ENCODE measurements around the gene PPP5C. TPM values are rescaled to one million over a fixed set of nuclear protein-coding genes. Genes with fewer than 3 reads are reported as not detected.

PPP5C gene
- total RNA-seq, 1 donor from 2014 or later = 86.0 TPM

GRCh38 chr19:46385636-46386035 lies 38.7 kb downstream of the PPP5C start:
- Mint-ChIP-seq H3K27me3 (ENCODE audit: unreplicated experiment) (no peaks in the 10 kb centered on the region), H3K27ac (ENCODE audit: unreplicated experiment) (no peak overlapping the region), H3K9me3 (ENCODE audit: unreplicated experiment) (no peaks in the 10 kb centered on the region), H3K4me3 (ENCODE audit: unreplicated experiment) (no peak overlapping the region), H3K36me3 (ENCODE audit: unreplicated experiment) (peaks cover 41% of the 10 kb centered on the region), H3K4me1 (ENCODE audit: unreplicated experiment) (peaks cover 2% of the 10 kb centered on the region)
- DNase-seq (ENCODE audit: extremely low spot score, unreplicated experiment) = no peak
- TF ChIP-seq CTCF (IDR thresholded peaks at IDR 0.05) = no peak

DNA sequence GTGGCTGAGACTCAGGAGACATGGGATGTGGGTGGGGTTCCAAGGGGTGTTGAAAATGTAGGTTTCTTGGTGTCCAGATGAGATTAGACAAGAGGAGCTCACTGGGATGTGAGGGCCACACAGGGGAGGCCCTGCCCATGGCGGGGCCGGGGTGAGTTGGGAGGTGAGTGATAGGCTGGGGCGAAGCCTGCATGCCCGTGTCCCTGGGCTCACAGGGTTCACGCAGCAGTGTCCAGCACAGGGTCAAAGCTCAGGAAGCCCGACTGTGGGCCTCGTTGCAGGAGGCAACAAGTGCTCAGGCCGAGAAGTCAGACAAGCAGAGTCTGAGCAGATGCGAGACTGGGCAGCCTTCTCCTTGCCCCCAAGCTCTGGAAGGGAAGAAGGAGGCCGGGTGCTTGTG lies 39.3 kb downstream of the PPP5C start:
- Mint-ChIP-seq H3K36me3 (ENCODE audit: unreplicated experiment) (peaks cover 37% of the 10 kb centered on the region), H3K27ac (ENCODE audit: unreplicated experiment) (no peak overlapping the region), H3K9me3 (ENCODE audit: unreplicated experiment) (no peaks in the 10 kb centered on the region), H3K4me3 (ENCODE audit: unreplicated experiment) (no peak overlapping the region), H3K4me1 (ENCODE audit: unreplicated experiment) (peaks cover 6% of the 10 kb centered on the region), H3K27me3 (ENCODE audit: unreplicated experiment) (no peaks in the 10 kb centered on the region)
- DNase-seq (ENCODE audit: extremely low spot score, unreplicated experiment) = no peak
- TF ChIP-seq CTCF (IDR thresholded peaks at IDR 0.05) = no peak

DNA sequence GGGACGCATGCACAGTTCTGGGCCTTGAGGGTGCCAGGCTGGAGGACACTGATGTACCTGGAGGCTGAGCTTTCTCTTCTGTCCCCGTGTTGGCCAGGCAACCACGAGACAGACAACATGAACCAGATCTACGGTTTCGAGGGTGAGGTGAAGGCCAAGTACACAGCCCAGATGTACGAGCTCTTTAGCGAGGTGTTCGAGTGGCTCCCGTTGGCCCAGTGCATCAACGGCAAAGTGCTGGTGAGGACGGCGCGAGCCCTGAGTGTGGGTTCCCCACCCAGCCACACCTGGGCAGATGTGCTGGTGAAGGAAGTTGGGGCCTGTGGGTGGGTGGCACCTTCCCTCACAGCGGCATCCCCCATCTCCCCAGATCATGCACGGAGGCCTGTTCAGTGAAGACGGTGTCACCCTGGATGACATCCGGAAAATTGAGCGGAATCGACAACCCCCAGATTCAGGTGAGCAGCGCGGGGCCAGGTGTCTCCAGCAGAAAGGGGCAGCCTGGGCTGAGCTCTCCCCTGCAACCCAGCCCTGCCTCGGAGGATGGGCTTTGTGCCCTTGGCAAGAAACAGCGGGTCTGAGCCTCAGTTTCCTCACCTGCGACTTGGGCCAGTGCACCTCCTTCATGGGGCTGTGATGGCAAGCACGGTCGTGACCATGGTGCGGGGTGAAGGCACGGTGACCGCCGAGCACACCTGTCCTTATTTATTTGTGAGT lies 40.3 kb downstream of the PPP5C start:
- H3K36me3 Mint-ChIP-seq (ENCODE audit: unreplicated experiment) = peaks cover 38% of the 10 kb centered on the region

GRCh38 chr19:46387713-46388130 lies 40.8 kb downstream of the PPP5C start:
- Mint-ChIP-seq H3K27me3 (ENCODE audit: unreplicated experiment) (no peaks in the 10 kb centered on the region), H3K27ac (ENCODE audit: unreplicated experiment) (no peak overlapping the region), H3K9me3 (ENCODE audit: unreplicated experiment) (no peaks in the 10 kb centered on the region), H3K4me1 (ENCODE audit: unreplicated experiment) (peaks cover 20% of the 10 kb centered on the region), H3K4me3 (ENCODE audit: unreplicated experiment) (no peak overlapping the region), H3K36me3 (ENCODE audit: unreplicated experiment) (peaks cover 32% of the 10 kb centered on the region)
- DNase-seq (ENCODE audit: extremely low spot score, unreplicated experiment) = no peak
- TF ChIP-seq CTCF (IDR thresholded peaks at IDR 0.05) = no peak

More for the DNA sequence above, 40.3 kb downstream of the PPP5C start:
- DNase-seq (ENCODE audit: extremely low spot score, unreplicated experiment) = no peak
- no peak for TF ChIP-seq CTCF (IDR thresholded peaks at IDR 0.05)
- Mint-ChIP-seq H3K4me3 (ENCODE audit: unreplicated experiment) (no peak overlapping the region), H3K4me1 (ENCODE audit: unreplicated experiment) (peaks cover 15% of the 10 kb centered on the region), H3K9me3 (ENCODE audit: unreplicated experiment) (no peaks in the 10 kb centered on the region), H3K27ac (ENCODE audit: unreplicated experiment) (no peak overlapping the region), H3K27me3 (ENCODE audit: unreplicated experiment) (no peaks in the 10 kb centered on the region)

GRCh38 chr19:46388311-46389095 lies 41.6 kb downstream of the PPP5C start:
- TF ChIP-seq CTCF (IDR thresholded peaks at IDR 0.05) = no peak
- Mint-ChIP-seq H3K27ac (ENCODE audit: unreplicated experiment) (no peak overlapping the region), H3K4me1 (ENCODE audit: unreplicated experiment) (peaks cover 28% of the 10 kb centered on the region), H3K9me3 (ENCODE audit: unreplicated experiment) (no peaks in the 10 kb centered on the region), H3K36me3 (ENCODE audit: unreplicated experiment) (peaks cover 31% of the 10 kb centered on the region), H3K4me3 (ENCODE audit: unreplicated experiment) (no peak overlapping the region), H3K27me3 (ENCODE audit: unreplicated experiment) (no peaks in the 10 kb centered on the region)
- DNase-seq (ENCODE audit: extremely low spot score, unreplicated experiment) = no peak
